GM18507 (cell line): ENCODE measurements around the gene EIF4E1B.
A peak's percentile ranks its signal among the peaks of the same experiment; 100 is the strongest.

Source experiments
- DNase-seq: peaks from one replicate; pipeline ENCODE4 v3.0.0; 2011; ENCODE audit warnings: low read depth; ENCODE audit not compliant: insufficient read length; ENCODE audit errors: extremely low spot score
- FAIRE-seq: peaks from 2 replicates; lab custom pipeline; 2011; peaks lifted over from hg19 to GRCh38; lab: Jason Lieb, UNC

EIF4E1B gene

DNA sequence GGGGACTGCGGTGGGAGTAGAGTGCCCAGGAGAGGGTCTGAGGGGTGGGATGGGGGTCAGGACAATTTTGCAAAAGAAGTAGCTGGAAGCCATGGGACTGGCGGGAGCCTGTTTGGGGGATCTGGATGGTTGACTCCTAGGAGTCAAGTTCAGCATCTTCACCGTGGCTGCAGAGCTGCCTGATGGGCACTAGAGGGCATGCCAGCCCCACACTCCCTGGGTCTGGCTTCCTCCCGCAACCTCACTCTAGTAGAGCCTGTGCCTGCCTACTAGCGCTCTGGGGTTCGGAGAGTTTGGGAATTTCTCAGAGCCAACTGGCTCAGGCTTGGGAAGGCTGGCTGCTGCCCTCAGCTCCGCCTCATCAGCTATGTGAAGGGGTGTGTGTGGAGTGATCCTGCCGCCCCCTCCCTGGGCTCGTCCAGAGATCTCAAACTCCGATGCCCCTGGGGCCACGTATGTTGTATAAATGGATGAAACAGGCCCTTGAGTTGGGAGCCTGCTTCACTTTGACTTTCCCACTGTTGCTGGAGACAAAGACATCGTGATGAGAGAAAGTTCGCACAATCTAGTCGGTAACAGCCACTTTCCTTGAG, 27.6 kb downstream of the EIF4E1B start:
- FAIRE-seq, result peak; percentile 90
- no peak for DNase-seq

- FAIRE-seq, result peak; percentile 67
- no peak for DNase-seq
Measured at GRCh38 chr5:176658817-176659511, 28.5 kb downstream of the EIF4E1B start.

DNA sequence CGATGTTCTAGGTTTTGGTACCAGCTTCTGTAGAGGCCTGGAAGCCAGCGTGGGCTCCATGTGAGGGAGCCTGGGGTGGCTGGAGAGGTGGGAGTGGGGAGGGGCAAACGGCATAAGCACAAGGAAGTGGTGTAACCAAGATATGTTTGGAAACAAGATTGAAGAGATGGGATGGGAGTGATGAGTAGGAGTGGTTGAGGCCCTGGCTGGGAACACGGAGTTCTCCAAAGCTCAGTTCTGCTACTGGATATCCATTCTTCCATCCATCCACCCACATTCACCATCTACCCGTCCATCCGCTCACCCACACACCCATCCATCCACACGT, 29.0 kb downstream of the EIF4E1B start:
- DNase-seq (no peak), FAIRE-seq (no peak)

- FAIRE-seq (no peak), DNase-seq (no peak)
Measured at GRCh38 chr5:176659860-176660461, 29.5 kb downstream of the EIF4E1B start.

DNA sequence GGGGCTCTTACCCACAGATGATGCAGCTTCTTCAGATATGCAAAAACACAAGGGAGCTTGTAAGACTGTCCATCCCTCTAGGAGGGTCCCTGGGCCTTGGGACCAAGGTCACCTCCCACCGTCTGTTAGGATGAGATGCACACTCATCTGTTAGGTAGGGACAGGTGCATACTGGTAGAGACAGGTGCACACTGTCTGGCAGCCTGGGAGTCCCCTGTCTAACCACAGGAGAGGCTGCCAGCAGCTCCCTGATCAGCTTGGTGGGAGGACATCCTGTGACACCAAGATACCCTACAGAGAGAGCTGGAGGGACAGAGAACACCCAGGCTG, 30.0 kb downstream of the EIF4E1B start:
- FAIRE-seq (no peak), DNase-seq (no peak)

GRCh38 chr5:176660860-176661641, 30.6 kb downstream of the EIF4E1B start:
- DNase-seq (peak; percentile 84), FAIRE-seq (peak; percentile 89)

DNA sequence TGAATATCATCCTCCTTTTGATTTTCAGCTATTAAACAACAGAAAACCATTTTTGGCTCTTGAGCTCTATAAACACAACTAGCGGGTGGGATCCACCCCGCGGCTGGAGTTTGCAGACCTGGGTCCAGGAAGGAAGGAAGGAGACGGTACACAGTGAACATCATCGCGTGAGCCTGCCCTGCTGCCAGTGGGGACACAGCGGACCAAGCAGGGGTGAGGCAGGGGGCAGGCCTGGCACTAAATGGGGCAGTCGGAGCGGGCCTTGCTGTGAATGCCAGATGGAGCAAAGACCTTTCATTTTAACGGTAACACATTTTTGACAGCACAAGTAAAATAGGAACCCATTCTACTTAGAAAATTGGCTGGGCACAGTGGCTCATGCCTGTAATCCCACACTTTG, 31.2 kb downstream of the EIF4E1B start:
- FAIRE-seq, result no peak
- no peak for DNase-seq

DNA sequence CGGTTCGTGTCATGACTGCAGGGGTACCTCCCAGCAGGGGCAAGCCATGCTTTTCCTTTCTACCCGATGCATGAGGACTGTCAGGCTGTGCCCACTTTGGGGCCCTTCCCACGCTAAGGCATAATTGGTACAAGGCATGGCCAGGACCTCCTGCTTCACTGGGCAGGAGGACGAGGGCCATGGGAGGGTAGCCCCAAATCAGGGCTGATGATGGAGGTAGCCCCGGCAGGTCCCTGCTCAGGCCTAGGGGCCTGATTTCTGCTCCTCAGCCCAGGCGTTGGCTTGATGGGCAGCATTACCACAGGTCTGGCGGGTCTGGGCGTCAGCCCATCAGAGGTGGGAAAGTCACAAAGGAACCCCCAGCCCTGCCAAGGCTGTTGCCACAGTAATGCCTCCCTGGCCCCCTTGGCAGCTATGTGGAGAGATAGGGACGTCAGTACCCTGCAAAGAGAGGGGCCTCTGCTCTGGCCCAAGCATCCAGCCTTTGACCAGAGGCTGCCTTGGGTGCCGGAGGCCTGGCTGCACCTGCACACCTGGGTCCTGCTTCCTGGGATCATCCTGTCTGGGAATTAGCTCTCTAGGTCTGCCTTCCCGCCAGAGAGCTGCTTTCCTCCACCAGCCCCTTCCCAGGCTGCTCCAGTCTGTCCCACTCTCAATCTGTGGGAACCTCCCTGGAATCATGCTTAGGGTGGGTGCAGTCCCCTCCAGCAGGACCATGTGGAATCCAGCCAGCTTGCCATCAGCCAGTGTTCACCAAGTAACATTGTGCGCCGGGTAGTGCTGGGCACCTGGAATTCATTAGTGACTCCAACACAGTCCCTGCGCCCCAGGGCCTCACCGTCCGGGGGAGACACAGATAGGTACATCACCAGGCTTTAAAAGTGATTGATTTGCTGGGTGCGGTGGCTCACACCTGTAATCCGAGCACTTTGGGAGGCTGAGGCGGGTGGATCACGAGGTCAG, 32.2 kb downstream of the EIF4E1B start:
- no peak for DNase-seq
- FAIRE-seq, result no peak

DNA sequence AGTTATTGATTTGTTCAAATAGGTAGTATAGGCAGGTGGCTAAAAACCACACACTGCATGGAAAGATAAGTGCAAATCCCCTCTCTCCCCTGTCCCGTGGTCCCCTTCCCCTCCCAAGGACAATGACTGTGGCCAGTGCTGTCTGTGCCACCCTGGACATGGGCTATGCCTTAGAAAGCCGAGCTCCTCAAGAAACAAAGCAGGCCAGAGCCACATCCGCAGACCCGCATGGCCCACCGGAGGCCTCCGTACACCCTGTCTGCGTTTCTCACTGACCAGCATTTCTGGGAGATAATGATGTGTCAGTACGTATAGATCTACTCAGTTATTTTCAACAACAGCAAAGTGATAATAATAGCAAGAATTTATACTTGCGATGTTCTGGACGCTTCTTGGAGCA, 33.1 kb downstream of the EIF4E1B start:
- no peak for FAIRE-seq
- no peak for DNase-seq

- DNase-seq (no peak), FAIRE-seq (no peak)
Measured at GRCh38 chr5:176664479-176664878, 34.0 kb downstream of the EIF4E1B start.

- DNase-seq (no peak), FAIRE-seq (no peak)
Measured at GRCh38 chr5:176664886-176665285, 34.4 kb downstream of the EIF4E1B start.

DNA sequence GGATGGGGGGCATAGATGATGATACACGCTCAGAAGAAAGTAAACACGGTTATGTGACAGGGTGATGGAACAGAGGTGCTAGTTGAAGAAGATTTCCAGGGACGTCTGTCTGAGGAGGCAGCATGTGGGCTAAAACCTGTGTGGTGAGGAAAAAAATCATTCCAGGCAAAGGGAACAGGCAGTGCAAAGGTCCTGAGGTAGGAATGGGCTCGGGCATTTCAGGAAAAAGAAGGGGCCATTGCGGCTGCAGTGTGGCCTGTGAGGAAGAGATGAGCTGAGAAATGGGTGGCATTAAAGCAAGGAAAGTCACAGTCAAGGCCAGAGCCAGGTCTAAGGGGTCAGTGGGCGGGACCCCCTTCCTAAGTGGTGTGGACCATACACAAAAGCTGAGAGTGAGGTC, 35.0 kb downstream of the EIF4E1B start:
- no peak for DNase-seq
- FAIRE-seq, result no peak

DNA sequence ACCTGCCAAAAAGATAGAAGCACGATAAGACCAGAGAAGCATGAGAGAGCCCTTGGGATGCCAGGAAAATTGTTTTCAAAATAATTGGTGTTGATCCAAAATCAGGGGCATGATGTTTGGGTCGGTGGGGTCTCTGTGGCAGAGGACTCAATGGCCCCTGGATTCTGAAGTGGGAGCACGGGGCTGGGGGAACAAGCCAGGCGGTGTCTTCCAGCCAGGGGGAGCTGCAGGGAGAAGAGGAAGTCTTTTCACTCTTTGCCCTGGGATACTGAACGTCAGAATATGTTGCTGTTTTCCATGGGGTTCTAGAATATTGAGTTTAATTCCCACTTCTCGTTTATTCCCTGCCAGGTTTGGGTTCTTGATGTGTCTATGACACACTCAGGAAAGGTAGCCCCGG, 37.2 kb downstream of the EIF4E1B start:
- DNase-seq (no peak), FAIRE-seq (no peak)

GRCh38 chr5:176670449-176670848, 40.0 kb downstream of the EIF4E1B start:
- FAIRE-seq, result no peak
- no peak for DNase-seq

GRCh38 chr5:176671399-176671798, 40.9 kb downstream of the EIF4E1B start:
- DNase-seq (no peak), FAIRE-seq (no peak)

DNA sequence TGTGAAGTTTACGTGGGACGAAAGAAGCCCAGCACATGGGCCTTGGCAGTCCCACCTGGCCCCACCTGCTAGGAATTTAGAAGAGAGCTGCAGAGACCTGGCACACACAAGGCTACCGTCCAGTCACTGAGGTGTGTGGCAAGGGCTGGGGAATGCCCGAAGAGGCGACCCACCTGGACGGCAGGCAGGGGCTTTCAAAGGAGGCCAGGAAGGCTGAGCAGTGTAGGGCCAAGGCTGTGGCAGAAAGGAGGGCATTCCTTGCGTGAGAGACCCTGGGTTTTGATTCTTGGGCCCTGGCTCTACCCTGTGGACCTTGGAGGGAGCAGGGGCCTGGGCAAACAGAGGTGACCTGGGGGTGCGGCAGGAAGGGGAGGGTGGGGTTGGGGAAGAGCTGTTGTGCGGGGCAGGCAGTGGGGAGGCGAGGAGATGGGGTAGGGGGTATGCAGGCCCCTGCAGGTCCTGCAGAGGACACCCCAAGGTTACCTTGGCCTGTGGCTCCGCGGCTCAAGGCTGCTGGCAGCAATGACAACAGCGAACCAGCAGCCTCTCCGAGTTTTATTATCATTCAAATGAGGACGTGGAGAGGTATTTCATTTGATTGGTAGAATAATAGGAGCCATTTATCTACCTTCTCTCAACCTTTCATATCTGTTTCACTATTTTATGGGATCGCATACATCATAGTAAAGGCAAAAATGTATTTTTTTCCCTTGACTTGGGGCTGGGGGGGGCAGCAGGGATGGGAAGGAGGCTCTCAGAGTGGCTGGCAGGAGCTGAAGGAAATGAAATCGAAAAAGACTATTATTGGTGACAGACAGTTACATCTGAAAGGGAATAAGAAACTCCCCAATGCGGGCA, 41.6 kb downstream of the EIF4E1B start:
- FAIRE-seq, result peak; percentile 51
- no peak for DNase-seq

DNA sequence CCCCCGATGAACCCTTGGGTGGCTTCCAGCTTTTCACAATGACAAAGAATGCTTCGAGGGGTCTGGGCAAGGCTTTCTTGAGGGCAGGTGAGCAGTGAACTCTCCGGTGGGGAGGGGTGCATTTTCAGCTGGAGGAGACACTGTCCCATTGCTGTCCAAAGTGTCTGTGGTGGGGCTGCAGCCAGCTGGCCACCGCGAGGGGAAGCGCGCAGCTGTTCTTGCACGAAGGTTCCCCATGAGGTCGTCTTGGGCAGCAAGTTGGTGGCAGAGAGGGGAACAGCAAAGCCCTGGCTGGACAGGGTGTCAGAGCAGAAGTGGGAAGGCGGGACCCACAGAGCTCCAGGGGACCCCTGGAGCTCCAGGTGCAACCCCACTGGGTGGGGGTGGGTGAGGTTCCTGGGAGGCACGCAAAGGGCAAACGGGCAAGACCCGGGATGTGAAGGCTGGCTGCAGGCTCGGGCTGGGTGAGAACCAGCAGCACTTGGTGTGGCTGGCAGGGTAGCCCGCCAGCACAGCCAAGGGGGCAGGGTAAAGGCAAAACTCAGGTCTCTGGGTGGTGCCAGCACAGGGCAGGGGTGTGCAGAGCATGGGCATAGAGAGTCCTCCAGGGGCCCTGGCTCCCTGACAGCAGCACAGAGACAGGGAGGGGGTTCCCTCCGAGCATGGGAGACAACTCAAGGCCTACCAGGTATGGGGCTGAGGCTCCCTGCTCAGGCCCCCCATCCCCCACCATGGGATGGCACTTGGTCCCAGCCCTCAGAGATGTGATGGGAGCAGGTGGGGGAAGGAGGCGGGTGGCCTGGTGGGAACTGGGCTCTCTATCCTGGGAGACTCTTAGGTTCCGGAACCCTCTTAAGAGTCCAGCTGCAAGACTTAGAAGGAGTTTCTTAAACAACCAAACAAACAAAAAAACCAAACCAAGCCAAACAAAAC, 43.4 kb downstream of the EIF4E1B start:
- DNase-seq, result no peak
- FAIRE-seq, result no peak

GRCh38 chr5:176674799-176675198, 44.3 kb downstream of the EIF4E1B start:
- peak; percentile 79 for FAIRE-seq
- no peak for DNase-seq
